IMR-90 (cell line): Measurements from ENCODE around the gene CTNNA2. TPM values are rescaled to one million over a fixed set of nuclear protein-coding genes. Genes with fewer than 3 reads are reported as not detected.

ENCODE experiments used
- ATAC-seq: fragments of 200-7000 bp; cut with Tn5 transposase; 2 replicates; pipeline ENCODE4 v1.9.1; 2020; ENCODE audit warnings: low read depth, mild to moderate bottlenecking, moderate library complexity
- BruUV-seq: library from RNA; stranded (reverse); fragments of 400-500 nt; replicated peaks from 2 replicates; lab custom pipeline; 2021; lab: Mats Ljungman, UMichigan
- CTCF ChIA-PET: fragments of 300-600 bp; formaldehyde crosslinking; extraction: SDS; loops from one replicate; lab custom pipeline; 2021; ENCODE audit warnings: antibody characterized with exemption; lab: Yijun Ruan, JAX
- POLR2A ChIA-PET: fragments of 300-600 bp; sonication (Branson Sonifier 250); formaldehyde crosslinking; loops from one replicate; lab custom pipeline; 2022; ENCODE audit warnings: antibody characterized with exemption; ENCODE audit not compliant: unreplicated experiment; lab: Charles Lee
- DNase-seq: peaks from one replicate; pipeline ENCODE4 v3.0.0; 2013
- H2AFZ ChIP-seq: replicated peaks from 2 replicates; pipeline ENCODE3; 2013; ENCODE audit warnings: low read length, mild to moderate bottlenecking; ENCODE audit not compliant: poor library complexity
- H2AK5ac ChIP-seq: 2 replicates; pipeline ENCODE4 v1.6.1; 2013; ENCODE audit warnings: low read depth, low read length, inconsistent platforms
- H2AK9ac ChIP-seq: replicated peaks from 2 replicates; pipeline ENCODE3; 2013; ENCODE audit warnings: mild to moderate bottlenecking, low read depth, low read length, moderate library complexity; ENCODE audit not compliant: poor library complexity
- H2BK120ac ChIP-seq: 2 replicates; pipeline ENCODE4 v1.6.1; 2013; ENCODE audit warnings: low read depth, low read length, inconsistent platforms
- H2BK15ac ChIP-seq: 3 replicates; pipeline ENCODE4 v1.6.1; 2013; ENCODE audit warnings: low read depth, low read length, inconsistent platforms
- H2BK20ac ChIP-seq: 2 replicates; pipeline ENCODE4 v1.6.1; 2013; ENCODE audit warnings: low read depth, mild to moderate bottlenecking, inconsistent platforms, low read length, moderate library complexity
- H2BK5ac ChIP-seq: 2 replicates; pipeline ENCODE4 v1.6.1; 2013; ENCODE audit warnings: mild to moderate bottlenecking, low read depth, low read length, inconsistent platforms; ENCODE audit not compliant: poor library complexity, severe bottlenecking
- H3K14ac ChIP-seq: replicated peaks from 2 replicates; pipeline ENCODE4 v1.6.1; 2013; ENCODE audit warnings: low read depth, low read length, inconsistent platforms
- H3K18ac ChIP-seq: 2 replicates; pipeline ENCODE4 v1.6.1; 2013; ENCODE audit warnings: low read depth, low read length, control low read depth
- H3K23ac ChIP-seq: 2 replicates; pipeline ENCODE4 v1.6.1; 2013; ENCODE audit warnings: low read depth, low read length, inconsistent platforms
- H3K27ac ChIP-seq: 2 replicates; pipeline ENCODE4 v1.5.1; 2013; ENCODE audit warnings: mild to moderate bottlenecking, control low read depth, low read length; ENCODE audit not compliant: insufficient read depth
- H3K27me3 ChIP-seq: 2 replicates; pipeline ENCODE4 v1.6.1; 2013; ENCODE audit warnings: low read length; ENCODE audit not compliant: control insufficient read depth, insufficient read depth
- H3K36me3 ChIP-seq: 2 replicates; pipeline ENCODE4 v1.6.1; 2013; ENCODE audit warnings: low read length, mixed read lengths; ENCODE audit not compliant: control insufficient read depth, insufficient read depth
- H3K4ac ChIP-seq: 2 replicates; pipeline ENCODE4 v1.6.1; 2013; ENCODE audit warnings: low read depth, low read length, inconsistent platforms
- H3K4me1 ChIP-seq: 2 replicates; pipeline ENCODE4 v1.6.1; 2013; ENCODE audit warnings: low read length, mixed read lengths; ENCODE audit not compliant: control insufficient read depth, insufficient read depth
- H3K4me2 ChIP-seq: 2 replicates; pipeline ENCODE4 v1.6.1; 2013; ENCODE audit warnings: low read depth, mild to moderate bottlenecking, control low read depth, low read length, moderate library complexity
- H3K4me3 ChIP-seq: 2 replicates; pipeline ENCODE4 v1.5.1; 2013; ENCODE audit warnings: low read depth, mild to moderate bottlenecking, control low read depth, low read length, moderate library complexity; ENCODE audit not compliant: insufficient read depth
- H3K56ac ChIP-seq: 2 replicates; pipeline ENCODE4 v1.6.1; 2013; ENCODE audit warnings: low read length, inconsistent platforms; ENCODE audit not compliant: insufficient read depth; ENCODE audit errors: extremely low read depth
- H3K79me1 ChIP-seq, 2 experiments: 2 replicates each; pipeline ENCODE4 v1.6.1; 2013; ENCODE audit warnings: low read length in 2 of 2, inconsistent platforms in 1 of 2, low read depth in 1 of 2
- H3K9ac ChIP-seq: 2 replicates; pipeline ENCODE4 v1.6.1; 2013; ENCODE audit warnings: low read depth, low read length, control low read depth
- H3K9me1 ChIP-seq: 2 replicates; pipeline ENCODE4 v1.6.1; 2013; ENCODE audit warnings: low read length, inconsistent platforms; ENCODE audit not compliant: insufficient read depth
- H3K9me3 ChIP-seq: 2 replicates; pipeline ENCODE4 v1.6.1; 2013; ENCODE audit warnings: low read length; ENCODE audit not compliant: control insufficient read depth, insufficient read depth
- H4K20me1 ChIP-seq: 2 replicates; pipeline ENCODE4 v1.6.1; 2013; ENCODE audit warnings: low read length, inconsistent platforms; ENCODE audit not compliant: insufficient read depth
- H4K5ac ChIP-seq: 2 replicates; pipeline ENCODE4 v1.6.1; 2013; ENCODE audit warnings: mild to moderate bottlenecking, low read depth, low read length, control low read depth
- H4K8ac ChIP-seq, 2 experiments: 2 replicates each; pipeline ENCODE4 v1.6.1; 2013; ENCODE audit warnings: low read depth in 2 of 2, low read length in 2 of 2, control low read depth in 1 of 2, inconsistent platforms in 1 of 2
- H4K91ac ChIP-seq: 2 replicates; pipeline ENCODE4 v1.6.1; 2013; ENCODE audit warnings: low read depth, low read length, inconsistent platforms; ENCODE audit not compliant: insufficient read depth
- MAFK ChIP-seq: IDR thresholded peaks from 2 replicates; pipeline ENCODE4 v1.6.1; 2012; ENCODE audit warnings: low read depth, low read length, improper control_type of control experiment
- SMC3 ChIP-seq: fragments of 150-350 bp; IDR thresholded peaks from 2 replicates; pipeline ENCODE4 v1.6.1; 2016; ENCODE audit warnings: low read depth, mild to moderate bottlenecking, antibody characterized with exemption, low read length, moderate library complexity
- WGBS, 2 experiments: methylation state at CpG; one replicate each; pipeline versions ENCODE4 v1.1.5 to v1.1.7; 2013; ENCODE audit warnings: missing lambda C conversion rate in 2 of 2; ENCODE audit not compliant: insufficient read length in 1 of 2; ENCODE audit errors: extremely low coverage in 2 of 2; 5-methylcytosine and 5-hydroxymethylcytosine counted together
- dilution Hi-C: fragments of 300-500 bp; cut with HindIII; formaldehyde crosslinking; loops from one replicate; pipeline ENCODE4 v1.14.3; 2018; ENCODE audit warnings: low sequenced_read_pairs; ENCODE audit not compliant: unreplicated experiment
- in situ Hi-C: fragments of 300-500 bp; cut with MboI; formaldehyde crosslinking; loops from 3 replicates; pipeline ENCODE4 v1.14.3; 2019; ENCODE audit warnings: low sequenced_read_pairs, inconsistent platforms, mixed read lengths
- intact Hi-C: fragments of 100-400 bp; cut with micrococcal nuclease; formaldehyde crosslinking; loops from 2 replicates; pipeline ENCODE4 v1.10.0; 2022
- polyA plus RNA-seq, 3 experiments: library from polyadenylated mRNA; depleted of rRNA; stranded (reverse); fragments of >200 nt; gene quantifications; 2 replicates each; pipeline ENCODE4 v1.2.3, GENCODE V29; 2012; ENCODE audit warnings: low replicate concordance in 1 of 3
- total RNA-seq: library from RNA; depleted of rRNA; stranded (reverse); fragments of >200 nt; gene quantifications from 2 replicates; pipeline ENCODE4 v1.2.3, GENCODE V29; 2012

Gene CTNNA2
- total and polyA plus RNA-seq, 2 of the 4 experiments (the other 2 are of a cell fraction): not detected

DNA sequence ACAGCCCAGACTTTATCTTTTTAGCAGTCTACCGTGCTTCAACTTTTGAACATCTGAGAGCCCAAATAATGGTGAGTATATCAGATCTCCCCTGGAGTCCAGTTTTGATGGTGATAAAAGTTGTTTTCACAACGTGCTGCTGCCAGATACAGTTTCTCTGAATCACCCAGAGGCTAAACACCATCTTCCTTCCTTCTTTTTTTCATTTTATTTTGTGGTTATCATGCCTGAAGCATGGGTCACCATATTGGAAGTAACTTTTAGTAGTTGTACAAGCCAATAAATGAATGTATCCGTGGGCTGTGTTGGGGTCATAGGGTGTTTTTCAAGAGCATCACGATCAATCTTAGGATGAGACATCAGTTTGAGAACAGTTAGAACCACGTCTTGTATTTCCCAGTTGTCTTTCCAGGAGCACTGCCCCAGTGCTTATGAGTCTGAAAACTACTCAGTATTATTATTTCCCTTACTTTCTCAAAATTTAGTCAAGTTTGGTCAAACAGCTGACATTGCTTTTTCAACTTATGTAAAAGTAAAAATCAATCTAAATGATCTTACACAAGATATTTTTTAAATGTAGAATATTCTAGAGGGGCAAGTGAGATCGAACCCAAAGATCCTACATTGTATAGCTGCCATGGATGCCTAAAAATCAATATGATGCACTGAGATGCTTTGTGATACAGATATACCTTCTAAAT is 311.4 kb downstream of the CTNNA2 start:
- TF ChIP-seq SMC3: no peak
- TF ChIP-seq MAFK: peak; percentile 42
- no peaks in the 10 kb centered on the region for H3K27me3 ChIP-seq
- BruUV-seq: no TSS peak
- no peak overlapping the region for H2AK5ac ChIP-seq
- no peak overlapping the region for H3K23ac ChIP-seq
- no peaks in the 10 kb centered on the region for H3K79me1 ChIP-seq
- no peak overlapping the region for H3K9ac ChIP-seq
- no peaks in the 10 kb centered on the region for H3K9me3 ChIP-seq
- no peak overlapping the region for H2BK5ac ChIP-seq
- 0% methylated on average over 1 of the region's 6 CpGs; no CpG with 5 or more reads in 1 of the 2 experiments for WGBS, 2 experiments
- ATAC-seq: no peak
- no peaks in the 10 kb centered on the region for H4K20me1 ChIP-seq
- no peaks in the 10 kb centered on the region for H3K4me1 ChIP-seq
- no peak overlapping the region for H3K18ac ChIP-seq
- H2AFZ ChIP-seq: no peak overlapping the region
- no peak overlapping the region for H3K4me3 ChIP-seq
- dilution Hi-C loops: no loop called here
- no peak overlapping the region for H3K27ac ChIP-seq
- no peaks in the 10 kb centered on the region for H3K36me3 ChIP-seq
- in situ Hi-C loops: no loop called here
- H2AK9ac ChIP-seq: no peak overlapping the region
- no peak overlapping the region for H2BK15ac ChIP-seq
- no peak for DNase-seq
- H3K56ac ChIP-seq: no peak overlapping the region
- ChIA-PET CTCF (no interaction called here), POLR2A (no interaction called here)
- no peak overlapping the region for H3K14ac ChIP-seq
- intact Hi-C loops: no loop called here
- no peak overlapping the region for H2BK20ac ChIP-seq
- H3K9me1 ChIP-seq: no peaks in the 10 kb centered on the region
- no peak overlapping the region for H2BK120ac ChIP-seq
- no peak overlapping the region for H4K8ac ChIP-seq
- H3K4ac ChIP-seq: no peak overlapping the region
- H4K91ac ChIP-seq: no peak overlapping the region
- H4K5ac ChIP-seq: no peak overlapping the region
- no peak overlapping the region for H3K4me2 ChIP-seq
